ENCODE results near the gene EGLN1.

The EGLN1 gene

DNA sequence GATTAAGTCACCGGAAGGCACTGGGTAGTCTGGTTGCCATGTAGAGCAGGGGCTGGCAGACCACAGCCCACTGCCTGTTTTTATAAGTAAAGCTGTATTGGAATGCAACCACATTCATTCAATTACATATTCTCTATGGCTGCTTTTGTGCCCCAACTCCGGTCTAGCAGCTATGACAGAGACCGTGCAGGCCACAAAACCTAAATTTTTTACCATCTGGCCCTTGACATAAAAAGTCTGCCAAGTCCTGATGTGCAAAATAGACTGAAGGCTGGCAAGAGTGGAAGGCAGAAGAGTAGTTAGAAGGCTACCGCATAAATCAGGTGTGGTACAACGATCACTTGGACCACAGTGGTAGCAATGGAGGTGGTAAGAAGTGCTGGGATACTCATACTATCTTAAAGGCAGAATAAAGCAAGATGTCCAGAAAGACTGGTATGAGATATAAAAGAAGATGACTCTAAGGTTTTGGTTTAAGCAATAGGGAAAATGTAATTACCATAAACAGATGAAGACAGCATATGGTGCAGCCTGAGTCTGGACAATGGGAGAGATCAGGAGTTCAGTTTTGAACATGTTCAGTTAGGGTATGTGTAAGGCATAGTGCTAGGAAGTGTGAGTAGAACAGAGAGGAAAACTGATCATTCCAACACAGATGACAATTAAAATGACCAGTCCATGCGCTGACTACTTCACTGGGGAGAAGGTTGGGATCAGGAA is 37.2 kb downstream of the EGLN1 start:
- TF ChIP-seq, protein P1, sequence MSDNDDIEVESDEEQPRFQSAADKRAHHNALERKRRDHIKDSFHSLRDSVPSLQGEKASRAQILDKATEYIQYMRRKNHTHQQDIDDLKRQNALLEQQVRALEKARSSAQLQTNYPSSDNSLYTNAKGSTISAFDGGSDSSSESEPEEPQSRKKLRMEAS (IDR thresholded peaks at IDR 0.05): no peak
- TF ChIP-seq ZBTB7A (IDR thresholded peaks at IDR 0.05; ENCODE audit: low read depth) (no peak), CREB1 (IDR thresholded peaks at IDR 0.05; ENCODE audit: low read depth) (no peak), EP300 (IDR thresholded peaks at IDR 0.05; ENCODE audit: borderline replicate concordance) (no peak), TCF12 (IDR thresholded peaks at IDR 0.05; ENCODE audit: low read depth) (no peak), CEBPB (IDR thresholded peaks at IDR 0.05) (no peak), RAD21 (IDR thresholded peaks at IDR 0.05; ENCODE audit: low read depth) (no peak), EGR1 (IDR thresholded peaks at IDR 0.05) (no peak), NFIC (IDR thresholded peaks at IDR 0.05) (no peak), FOXM1 (IDR thresholded peaks at IDR 0.05; ENCODE audit: borderline replicate concordance, low read depth) (no peak), TAF1 (IDR thresholded peaks at IDR 0.05; ENCODE audit: low read depth) (no peak), TEAD4 (IDR thresholded peaks at IDR 0.05) (no peak), YY1 (IDR thresholded peaks at IDR 0.05; ENCODE audit: low read depth) (no peak)
- TF ChIP-seq, protein P2, sequence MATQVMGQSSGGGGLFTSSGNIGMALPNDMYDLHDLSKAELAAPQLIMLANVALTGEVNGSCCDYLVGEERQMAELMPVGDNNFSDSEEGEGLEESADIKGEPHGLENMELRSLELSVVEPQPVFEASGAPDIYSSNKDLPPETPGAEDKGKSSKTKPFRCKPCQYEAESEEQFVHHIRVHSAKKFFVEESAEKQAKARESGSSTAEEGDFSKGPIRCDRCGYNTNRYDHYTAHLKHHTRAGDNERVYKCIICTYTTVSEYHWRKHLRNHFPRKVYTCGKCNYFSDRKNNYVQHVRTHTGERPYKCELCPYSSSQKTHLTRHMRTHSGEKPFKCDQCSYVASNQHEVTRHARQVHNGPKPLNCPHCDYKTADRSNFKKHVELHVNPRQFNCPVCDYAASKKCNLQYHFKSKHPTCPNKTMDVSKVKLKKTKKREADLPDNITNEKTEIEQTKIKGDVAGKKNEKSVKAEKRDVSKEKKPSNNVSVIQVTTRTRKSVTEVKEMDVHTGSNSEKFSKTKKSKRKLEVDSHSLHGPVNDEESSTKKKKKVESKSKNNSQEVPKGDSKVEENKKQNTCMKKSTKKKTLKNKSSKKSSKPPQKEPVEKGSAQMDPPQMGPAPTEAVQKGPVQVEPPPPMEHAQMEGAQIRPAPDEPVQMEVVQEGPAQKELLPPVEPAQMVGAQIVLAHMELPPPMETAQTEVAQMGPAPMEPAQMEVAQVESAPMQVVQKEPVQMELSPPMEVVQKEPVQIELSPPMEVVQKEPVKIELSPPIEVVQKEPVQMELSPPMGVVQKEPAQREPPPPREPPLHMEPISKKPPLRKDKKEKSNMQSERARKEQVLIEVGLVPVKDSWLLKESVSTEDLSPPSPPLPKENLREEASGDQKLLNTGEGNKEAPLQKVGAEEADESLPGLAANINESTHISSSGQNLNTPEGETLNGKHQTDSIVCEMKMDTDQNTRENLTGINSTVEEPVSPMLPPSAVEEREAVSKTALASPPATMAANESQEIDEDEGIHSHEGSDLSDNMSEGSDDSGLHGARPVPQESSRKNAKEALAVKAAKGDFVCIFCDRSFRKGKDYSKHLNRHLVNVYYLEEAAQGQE (IDR thresholded peaks at IDR 0.05; ENCODE audit: low read depth): no peak
- TF ChIP-seq, protein P3, sequence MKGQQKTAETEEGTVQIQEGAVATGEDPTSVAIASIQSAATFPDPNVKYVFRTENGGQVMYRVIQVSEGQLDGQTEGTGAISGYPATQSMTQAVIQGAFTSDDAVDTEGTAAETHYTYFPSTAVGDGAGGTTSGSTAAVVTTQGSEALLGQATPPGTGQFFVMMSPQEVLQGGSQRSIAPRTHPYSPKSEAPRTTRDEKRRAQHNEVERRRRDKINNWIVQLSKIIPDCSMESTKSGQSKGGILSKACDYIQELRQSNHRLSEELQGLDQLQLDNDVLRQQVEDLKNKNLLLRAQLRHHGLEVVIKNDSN (IDR thresholded peaks at IDR 0.05): no peak

DNA sequence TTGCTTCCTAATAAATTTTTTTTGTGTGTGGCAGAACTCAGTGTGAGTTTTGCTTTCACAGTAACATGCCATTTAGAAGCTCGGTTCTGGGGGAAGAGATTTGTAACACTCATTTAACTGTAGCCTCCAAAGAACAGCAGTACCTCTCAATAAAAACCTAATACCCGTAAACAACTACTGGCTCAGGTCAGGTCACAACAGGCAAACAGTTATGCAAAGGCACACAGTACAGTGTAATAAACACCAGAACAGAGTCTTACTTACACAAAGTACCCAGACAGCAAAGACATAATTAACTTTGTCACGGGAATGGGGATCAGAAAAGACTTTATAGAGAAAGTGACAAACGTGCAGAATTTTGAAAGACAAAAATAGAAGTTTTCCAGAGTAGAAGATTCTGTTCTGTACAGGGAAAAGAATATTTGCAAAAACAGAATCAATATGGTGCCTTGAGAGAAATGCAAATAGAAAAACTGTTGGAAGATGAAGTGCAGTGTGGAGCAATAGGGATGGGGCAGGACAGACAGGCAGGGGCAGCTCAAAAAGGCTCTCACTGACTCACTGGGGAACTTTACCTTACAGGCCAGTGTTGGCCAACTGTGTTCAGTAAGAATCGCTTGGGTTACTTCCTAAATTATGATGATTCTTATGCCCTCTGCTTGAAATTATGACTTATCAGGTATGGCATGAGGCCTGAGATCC is 38.8 kb downstream of the EGLN1 start:
- TF ChIP-seq FOXM1 (IDR thresholded peaks at IDR 0.05; ENCODE audit: borderline replicate concordance, low read depth) (no peak), ZBTB7A (IDR thresholded peaks at IDR 0.05; ENCODE audit: low read depth) (no peak), TEAD4 (IDR thresholded peaks at IDR 0.05) (no peak), CREB1 (IDR thresholded peaks at IDR 0.05; ENCODE audit: low read depth) (no peak), EP300 (IDR thresholded peaks at IDR 0.05; ENCODE audit: borderline replicate concordance) (no peak), TCF12 (IDR thresholded peaks at IDR 0.05; ENCODE audit: low read depth) (no peak), NFIC (IDR thresholded peaks at IDR 0.05) (no peak)
- TF ChIP-seq, protein P1 (IDR thresholded peaks at IDR 0.05): no peak
- TF ChIP-seq, protein P2 (IDR thresholded peaks at IDR 0.05; ENCODE audit: low read depth): no peak

DNA sequence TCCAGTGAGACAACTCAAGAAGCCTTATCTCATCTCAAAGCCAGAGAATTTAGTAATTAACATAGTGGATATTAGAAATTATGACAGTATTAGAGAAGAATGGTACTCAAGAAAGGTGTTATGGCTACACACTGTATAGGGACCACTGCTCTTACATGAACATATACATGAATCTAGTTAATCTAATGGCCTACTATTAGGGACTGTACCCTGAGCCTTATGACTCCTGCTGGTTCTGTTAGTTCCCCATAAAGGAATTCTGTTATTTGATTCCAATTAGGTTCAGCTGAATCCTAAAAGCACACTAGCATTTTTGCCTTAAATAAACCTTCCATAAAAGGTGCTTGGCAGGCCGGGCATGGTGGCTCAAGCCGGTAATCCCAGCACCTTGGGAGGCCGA is 39.7 kb downstream of the EGLN1 start:
- TF ChIP-seq CEBPB (IDR thresholded peaks at IDR 0.05) (no peak), TCF12 (IDR thresholded peaks at IDR 0.05; ENCODE audit: low read depth) (no peak), EGR1 (IDR thresholded peaks at IDR 0.05) (no peak)
- TF ChIP-seq, protein P3 (IDR thresholded peaks at IDR 0.05): no peak

DNA sequence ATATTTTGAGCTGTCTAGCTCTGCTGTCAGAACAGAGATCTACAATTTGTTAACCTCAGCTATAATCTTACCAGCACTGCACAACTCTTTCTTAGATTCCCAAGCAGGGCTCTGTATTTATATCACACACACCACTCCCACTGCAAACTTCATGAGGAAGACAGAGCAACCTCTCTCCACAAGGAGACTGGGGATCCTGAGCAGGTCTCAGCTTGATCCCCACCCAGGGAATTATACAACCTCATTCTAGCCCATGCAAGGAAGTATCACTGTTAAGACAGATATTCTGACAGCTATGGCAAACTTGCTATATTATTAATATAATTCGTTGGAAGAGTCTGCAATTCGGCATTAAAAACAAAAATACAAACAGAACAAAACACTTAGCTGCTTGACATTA is 40.4 kb downstream of the EGLN1 start:
- TF ChIP-seq TCF12 (IDR thresholded peaks at IDR 0.05; ENCODE audit: low read depth) (no peak), NFIC (IDR thresholded peaks at IDR 0.05) (no peak), ZBTB7A (IDR thresholded peaks at IDR 0.05; ENCODE audit: low read depth) (no peak)

DNA sequence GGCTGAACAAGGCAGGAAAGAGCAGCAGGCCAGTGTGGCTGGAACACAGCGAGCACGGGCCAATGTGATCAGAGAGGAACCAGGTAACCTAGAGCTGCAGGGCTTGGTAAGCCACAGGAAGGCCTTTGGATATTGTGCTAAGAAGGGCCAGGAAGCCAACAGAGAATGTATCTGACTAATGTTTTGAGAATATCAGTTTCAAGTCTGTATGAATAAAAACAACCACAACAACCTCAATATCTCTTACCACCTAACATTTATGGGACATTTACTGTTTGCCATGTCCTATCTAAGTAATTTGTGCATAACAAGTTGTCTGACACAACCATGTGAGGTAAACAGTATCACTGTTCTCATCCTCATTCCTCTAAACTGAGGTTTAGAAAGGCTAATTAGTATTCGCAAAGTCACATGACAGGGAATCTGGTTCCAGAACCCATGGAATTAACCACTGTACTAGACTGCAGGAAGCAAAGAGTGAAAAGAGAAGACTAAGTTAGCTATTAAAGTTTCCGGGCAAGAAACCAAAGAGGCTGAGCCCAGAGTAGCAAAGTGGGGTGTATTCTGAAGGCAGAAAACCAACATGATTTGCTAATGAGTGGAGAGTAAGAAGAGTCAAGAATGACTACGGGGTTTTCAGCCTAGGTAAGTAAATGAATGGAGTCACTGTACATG is 45.1 kb downstream of the EGLN1 start:
- no peak for TF ChIP-seq CREB1 (IDR thresholded peaks at IDR 0.05; ENCODE audit: low read depth)
- TF ChIP-seq, protein P3 (IDR thresholded peaks at IDR 0.05): no peak; the same call in 1 of the 2 replicates
- TF ChIP-seq EP300 (IDR thresholded peaks at IDR 0.05; ENCODE audit: borderline replicate concordance): no peak
